AG04450 (cell line): ENCODE measurements around the gene TMEM120B. TPM values are rescaled to one million over a fixed set of nuclear protein-coding genes. Genes with fewer than 3 reads are reported as not detected.

Source experiments
- CTCF ChIA-PET: fragments of 300-600, 350-600 bp; formaldehyde crosslinking; extraction: SDS; loops from one replicate; lab custom pipeline; 2022; ENCODE audit warnings: antibody characterized with exemption, inconsistent platforms; lab: Charles Lee
- POLR2A ChIA-PET: fragments of 350-600 bp; formaldehyde crosslinking; extraction: SDS; loops from one replicate; lab custom pipeline; 2021; ENCODE audit warnings: antibody characterized with exemption, inconsistent platforms; lab: Yijun Ruan, JAX
- DNase-seq: peaks from one replicate; pipeline ENCODE4 v3.0.0-alpha.2; 2011; ENCODE audit warnings: low read depth, low spot score
- H3K27ac ChIP-seq: one replicate; pipeline ENCODE4 v1.5.1; 2012; ENCODE audit warnings: low read depth, low read length, control low read depth
- H3K27me3 ChIP-seq: one replicate; pipeline ENCODE4 v1.6.0; 2012; ENCODE audit warnings: low read length; ENCODE audit not compliant: control insufficient read depth, insufficient read depth
- H3K4me3 ChIP-seq: 2 replicates; pipeline ENCODE4 v1.5.1; 2011; ENCODE audit warnings: mild to moderate bottlenecking, low read depth, low read length, control low read depth
- H3K9me3 ChIP-seq: 2 replicates; pipeline ENCODE4 v1.5.1; 2012; ENCODE audit warnings: low read length; ENCODE audit not compliant: control insufficient read depth, insufficient read depth
- CTCF ChIP-seq: IDR thresholded peaks from 2 replicates; pipeline ENCODE4 v1.5.1; 2011; ENCODE audit warnings: low read depth, low read length, control low read depth, inconsistent platforms
- polyA plus RNA-seq: library from polyadenylated mRNA; depleted of rRNA; stranded (reverse); fragments of >200 nt; gene quantifications from 2 replicates; pipeline ENCODE4 v1.2.3, GENCODE V29; 2011

The TMEM120B gene
- polyA plus RNA-seq, 1 experiment: 11.1 TPM

DNA sequence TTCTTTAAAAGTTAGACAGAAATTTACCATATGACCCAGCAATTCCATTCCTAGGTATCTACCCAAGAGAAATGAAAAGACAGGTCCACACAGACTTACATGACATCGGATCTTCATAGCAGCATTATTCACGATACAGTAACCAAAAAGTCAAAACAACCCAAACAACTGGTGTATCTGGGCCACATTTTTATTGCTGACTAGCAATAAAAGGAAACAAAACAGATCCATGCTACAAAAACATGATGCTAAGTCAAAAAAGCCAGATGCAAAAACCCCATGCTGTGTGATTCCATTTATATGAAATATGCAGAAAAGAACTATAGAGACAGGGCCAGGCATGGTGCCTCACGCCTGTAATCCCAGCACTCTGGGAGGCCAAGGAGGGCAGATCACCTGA is 12.9 kb downstream of the TMEM120B start:
- H3K4me3 ChIP-seq: no peak overlapping the region
- CTCF ChIA-PET: interaction anchor here (0.7 kb wide), 1 partner anchor 652 kb away, joined by 3 read pairs; no protein-coding TSS in a partner anchor
- TF ChIP-seq CTCF: no peak
- POLR2A ChIA-PET: no interaction called here
- H3K9me3 ChIP-seq: no peaks in the 10 kb centered on the region
- no peak for DNase-seq
- no peak overlapping the region for H3K27ac ChIP-seq
- H3K27me3 ChIP-seq: no peaks in the 10 kb centered on the region

DNA sequence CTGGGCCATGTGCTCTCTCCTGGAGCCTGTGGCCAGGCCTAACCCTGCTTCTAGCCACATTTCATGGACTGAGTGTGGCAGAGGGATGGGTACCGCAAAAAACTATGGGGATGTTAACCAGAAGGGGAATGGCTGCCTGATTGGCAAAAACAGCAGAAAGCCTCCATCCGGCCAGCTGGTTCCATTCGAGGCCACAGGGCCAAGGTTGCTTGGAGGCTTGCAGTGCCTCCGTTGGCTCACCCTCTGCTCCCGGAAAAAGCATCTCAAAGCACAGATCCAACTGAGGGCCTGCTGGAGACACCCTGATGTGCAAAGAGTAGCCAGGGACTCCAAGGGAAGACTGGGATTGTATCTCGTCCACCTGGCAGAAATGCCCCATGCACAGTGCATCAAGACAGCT is 16.5 kb downstream of the TMEM120B start:
- Histone ChIP-seq H3K27me3 (no peaks in the 10 kb centered on the region), H3K9me3 (no peaks in the 10 kb centered on the region), H3K4me3 (no peak overlapping the region), H3K27ac (no peak overlapping the region)
- TF ChIP-seq CTCF: no peak
- DNase-seq: no peak
- CTCF ChIA-PET: no interaction called here
- POLR2A ChIA-PET: no interaction called here

GRCh38 chr12:121731473-121731872 is 18.9 kb downstream of the TMEM120B start:
- Histone ChIP-seq H3K4me3 (no peak overlapping the region), H3K27me3 (no peaks in the 10 kb centered on the region), H3K9me3 (no peaks in the 10 kb centered on the region), H3K27ac (no peak overlapping the region)
- CTCF ChIA-PET: no interaction called here
- no peak for TF ChIP-seq CTCF
- POLR2A ChIA-PET: no interaction called here
- no peak for DNase-seq

- TF ChIP-seq CTCF: no peak
- Histone ChIP-seq H3K27ac (no peak overlapping the region), H3K9me3 (no peaks in the 10 kb centered on the region), H3K27me3 (no peaks in the 10 kb centered on the region), H3K4me3 (no peak overlapping the region)
- CTCF ChIA-PET: no interaction called here
- POLR2A ChIA-PET: no interaction called here
- DNase-seq: no peak
These were observed 21.3 kb downstream of the TMEM120B start for GRCh38 chr12:121733849-121734248.

DNA sequence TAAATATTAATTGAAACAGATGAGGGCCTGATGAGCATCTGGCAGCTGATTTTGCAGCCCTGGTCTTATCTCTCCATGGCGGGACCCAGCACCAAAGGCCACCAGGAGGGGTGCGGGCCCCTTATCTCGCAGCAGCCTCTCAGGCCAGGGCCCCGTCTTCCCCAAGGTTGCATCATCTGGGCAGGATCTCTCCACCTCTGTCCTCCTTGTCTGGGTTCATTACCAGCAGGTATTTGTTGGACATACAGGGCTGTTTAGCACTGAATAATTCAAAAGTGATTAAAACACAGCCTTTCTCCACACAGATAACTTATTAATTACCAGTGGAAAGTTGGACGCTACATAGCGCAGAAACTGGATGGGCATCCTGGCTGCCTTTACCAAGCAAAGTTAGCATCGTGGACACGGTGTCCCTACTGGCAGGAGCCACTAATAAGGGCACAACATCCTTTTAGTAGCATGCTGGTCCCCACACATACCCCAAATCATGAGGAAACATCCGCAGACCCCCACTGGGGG is 25.8 kb downstream of the TMEM120B start:
- no peaks in the 10 kb centered on the region for H3K9me3 ChIP-seq
- TF ChIP-seq CTCF: no peak
- CTCF ChIA-PET: interaction anchor here (1.3 kb wide), 1 partner anchor 56 kb away, joined by 4 read pairs; no protein-coding TSS in a partner anchor
- H3K27me3 ChIP-seq: no peaks in the 10 kb centered on the region
- H3K27ac ChIP-seq: no peak overlapping the region
- DNase-seq: no peak
- H3K4me3 ChIP-seq: no peak overlapping the region
- POLR2A ChIA-PET: no interaction called here
